ENCODE data around the gene VPS37D.

- TF ChIP-seq POLR2A (IDR thresholded peaks at IDR 0.05): no peak
- no peak for TF ChIP-seq CTCF (IDR thresholded peaks at IDR 0.05)
These were observed 18.9 kb upstream of the VPS37D start for GRCh38 chr7:73648593-73649332.

Measured in sigmoid colon (tissue), 3 donors.